GM18508 (cell line): Measurements from ENCODE around the gene TUBA4B.

ENCODE experiments used
- ATAC-seq: cut with Tn5 transposase; IDR thresholded peaks from one replicate; pipeline ENCODE4 v1.9.1; 2021; ENCODE audit warnings: moderate number of reproducible peaks; ENCODE audit not compliant: insufficient read depth, unreplicated experiment

The TUBA4B gene

DNA sequence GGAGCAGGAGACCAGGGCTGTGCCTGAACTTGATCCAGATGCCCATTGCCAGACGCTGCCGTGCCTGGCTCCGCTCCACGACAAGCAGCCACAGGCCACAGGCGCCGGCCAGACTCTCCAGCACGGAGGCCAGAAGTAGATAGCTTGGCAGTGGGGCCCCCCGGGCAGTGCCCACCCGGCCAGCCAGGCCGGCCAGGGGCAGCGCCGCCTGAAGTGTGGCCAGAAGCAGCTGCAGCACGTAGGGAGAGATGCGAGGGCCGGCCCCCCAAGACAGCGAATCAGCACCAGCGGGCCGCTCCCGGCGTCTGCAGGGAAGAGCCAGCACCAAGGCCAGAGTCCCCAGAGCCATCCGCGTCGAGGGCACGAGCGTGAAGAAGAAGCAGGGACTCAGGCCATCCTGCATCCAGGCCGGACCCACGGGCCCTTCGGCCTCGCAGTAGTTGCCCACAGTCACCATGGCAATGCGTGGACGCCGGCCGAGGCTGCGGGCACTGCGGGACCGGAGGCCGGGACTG is 34.8 kb upstream of the TUBA4B start:
- no peak for ATAC-seq

DNA sequence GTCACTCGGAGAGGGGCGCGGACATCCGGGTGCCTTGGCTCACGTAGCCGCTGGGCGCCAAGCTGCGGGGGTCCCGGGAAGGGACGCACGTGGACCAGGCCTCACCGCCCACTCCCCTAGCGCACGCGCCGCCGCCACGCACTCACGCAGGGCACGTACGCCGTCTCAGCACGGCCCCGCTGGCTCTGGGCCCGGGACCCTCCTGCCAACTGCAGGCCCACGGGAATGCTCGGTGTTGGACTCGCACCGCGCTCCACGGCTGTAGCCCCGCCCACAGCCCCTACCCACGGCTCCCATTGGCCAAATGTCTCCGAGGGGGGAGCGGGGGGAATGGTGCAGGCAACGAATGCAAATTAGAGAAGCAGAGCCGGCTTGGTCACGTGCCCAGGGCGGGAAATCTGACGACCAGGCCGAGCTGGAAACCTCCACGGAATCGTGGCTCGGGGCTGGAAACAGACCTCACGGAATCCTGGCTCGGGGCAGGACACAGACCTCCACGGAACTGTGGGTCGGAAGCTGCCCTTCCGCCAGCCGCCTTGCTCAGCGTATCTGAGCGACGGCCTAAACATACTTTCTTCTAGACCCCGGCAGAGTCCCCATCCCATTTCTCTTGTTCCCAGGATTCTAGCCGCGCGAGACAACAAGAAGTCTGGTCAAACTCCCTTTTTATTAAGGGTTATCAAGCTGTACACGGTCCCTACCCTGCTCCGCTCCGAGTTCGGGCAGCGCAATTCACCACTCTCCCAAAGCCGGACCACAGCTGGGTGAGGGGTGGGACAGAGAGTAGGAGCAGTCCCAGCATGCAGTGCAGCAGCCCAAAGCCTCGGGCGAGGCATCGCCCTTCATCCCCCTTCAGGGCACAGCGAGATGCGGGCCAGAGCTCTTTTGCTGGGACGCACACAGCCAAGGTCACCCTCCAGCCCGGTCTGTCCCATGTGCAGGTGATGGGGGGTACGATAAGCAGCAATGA is 34.0 kb upstream of the TUBA4B start, which contains the start of gene ABCB6:
TSS of gene ABCB6 (minus strand) at position 227 of the 970 bp plus-strand sequence. CDS start 285 bp downstream, outside the sequence.
- ATAC-seq: no peak

GRCh38 chr2:219219784-219220532 is 33.1 kb upstream of the TUBA4B start:
- ATAC-seq: no peak

DNA sequence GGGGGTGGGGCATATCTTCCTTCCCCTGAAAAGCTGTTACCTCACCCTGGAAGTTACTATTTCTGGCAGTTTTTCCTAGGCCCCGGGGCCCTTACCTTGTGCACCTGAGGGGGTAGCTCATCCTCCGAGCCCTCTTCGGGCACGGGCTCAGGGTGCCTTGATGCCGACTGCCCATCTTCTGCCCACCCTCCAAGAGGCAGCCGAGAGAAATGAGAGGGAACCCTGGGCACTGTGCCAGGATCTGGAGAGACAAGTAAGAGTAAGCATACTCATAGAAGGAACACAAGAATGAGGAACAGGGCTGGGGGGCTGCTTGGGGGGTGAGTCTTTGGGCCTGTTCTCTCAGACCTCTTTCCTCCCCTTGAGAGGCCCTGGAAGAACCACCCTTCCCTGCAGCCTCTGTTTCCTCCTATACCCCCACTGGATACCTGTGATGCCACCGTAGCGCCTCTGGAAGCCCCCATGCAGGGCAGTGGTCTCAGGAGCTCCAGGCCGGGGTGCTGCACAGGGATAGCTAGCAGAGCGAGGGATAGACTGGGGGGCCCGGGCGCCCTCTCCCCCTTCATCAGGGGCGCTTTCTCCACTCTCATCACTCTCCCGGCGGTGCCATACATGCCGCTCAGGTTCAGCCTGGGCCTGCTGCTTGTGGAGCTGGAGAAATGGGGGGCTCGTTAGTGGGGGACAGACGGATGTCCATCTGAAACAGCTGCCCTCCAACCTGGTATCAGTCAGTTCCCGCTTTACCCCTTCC is 32.2 kb upstream of the TUBA4B start:
- no peak for ATAC-seq

DNA sequence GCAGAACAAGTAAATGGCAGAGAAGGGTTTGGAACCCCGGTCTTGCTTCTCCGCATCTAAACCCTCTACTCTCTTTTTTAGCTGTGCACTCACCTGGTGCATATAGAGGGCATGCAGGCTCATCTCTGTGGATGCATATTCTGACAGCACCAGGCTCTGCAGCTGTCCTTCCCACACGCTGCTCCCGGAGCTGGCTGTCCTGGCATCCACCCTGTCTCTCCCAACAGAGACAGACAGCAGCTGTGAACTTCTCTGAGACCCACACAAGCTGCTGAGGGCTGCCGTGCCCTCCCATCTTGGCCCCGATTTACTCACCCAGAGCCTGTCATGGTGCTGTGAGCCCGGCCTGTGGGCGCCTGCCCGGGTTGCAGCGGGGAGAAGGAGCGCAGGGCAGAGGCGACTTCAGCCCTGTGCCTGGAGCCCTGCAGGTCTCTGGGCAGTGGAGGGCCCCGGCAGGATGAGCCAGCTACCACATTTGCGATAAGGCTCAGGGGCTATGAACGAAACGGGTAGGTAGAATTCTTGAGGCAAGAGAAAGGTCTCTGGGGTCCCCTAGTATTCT is 31.0 kb upstream of the TUBA4B start:
- no peak for ATAC-seq

DNA sequence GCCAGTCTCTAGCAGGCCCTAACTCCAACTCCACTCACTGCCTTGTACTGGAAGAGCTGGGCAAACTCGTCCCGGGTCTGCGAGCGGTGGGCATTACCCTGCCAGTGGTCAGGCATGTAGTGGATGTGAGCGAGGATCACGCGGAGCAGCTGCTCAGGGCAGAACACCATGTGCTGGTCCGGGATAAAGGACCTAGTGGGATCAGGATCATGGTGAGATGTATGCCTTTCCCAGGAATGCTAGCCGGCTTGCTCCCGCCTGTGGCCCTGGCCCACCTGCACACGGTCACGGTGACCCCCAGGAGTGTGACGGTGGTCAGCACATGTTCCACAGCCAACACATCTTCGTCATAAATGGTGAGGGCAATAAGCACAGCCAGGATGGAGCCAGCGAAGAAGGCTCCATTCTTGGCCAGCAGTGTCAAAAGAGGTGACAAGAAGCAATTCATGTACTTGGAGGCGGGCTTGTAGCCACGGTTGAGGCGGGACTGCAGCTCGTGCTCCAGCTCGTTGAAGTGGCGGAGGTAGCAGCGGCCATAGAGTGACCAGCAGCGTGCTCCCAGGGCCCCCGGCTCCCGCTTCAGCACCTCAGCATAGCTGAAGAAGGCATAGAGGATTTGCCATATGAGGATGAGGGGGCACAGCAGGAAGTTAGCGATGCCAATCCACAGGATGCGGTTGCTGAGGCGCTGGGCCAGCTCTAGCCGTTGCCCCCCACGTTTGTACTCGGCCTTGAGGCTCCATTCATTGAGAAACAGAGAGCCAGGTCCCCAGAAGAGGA is 29.0 kb upstream of the TUBA4B start:
- ATAC-seq: no peak

GRCh38 chr2:219225350-219225749 is 27.7 kb upstream of the TUBA4B start:
- no peak for ATAC-seq

- ATAC-seq: no peak
Measured at GRCh38 chr2:219228041-219228910, 24.8 kb upstream of the TUBA4B start.

DNA sequence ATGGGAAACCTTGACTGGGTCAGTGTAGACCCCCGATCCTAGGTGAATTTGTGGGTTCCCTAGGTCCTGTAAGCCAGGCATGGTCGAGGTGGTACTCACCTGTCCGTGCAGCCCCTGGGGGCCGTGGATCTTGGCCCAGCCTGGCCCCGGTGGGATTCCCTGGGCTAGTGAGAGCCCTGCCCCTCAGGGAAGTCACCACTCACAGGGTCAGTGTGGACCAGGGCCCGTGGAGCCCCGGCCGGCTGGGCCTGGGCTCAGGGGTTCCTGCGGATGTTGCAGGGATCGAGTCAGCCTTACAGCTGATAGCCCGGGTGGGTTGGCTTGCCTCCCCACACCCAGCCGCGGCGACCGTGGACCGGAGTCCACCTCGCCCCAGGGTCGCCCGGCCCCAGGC is 24.1 kb upstream of the TUBA4B start:
- no peak for ATAC-seq

GRCh38 chr2:219229305-219230058 is 23.6 kb upstream of the TUBA4B start, which contains the start of the genes ANKZF1 and ATG9A:
TSS of gene ANKZF1 (plus strand) at chr2:219229806. CDS start at chr2:219230258, 452 bp downstream.
TSS of gene ATG9A (minus strand) at chr2:219229636. CDS start at chr2:219228024, 1,612 bp downstream.
- peak; percentile 93 for ATAC-seq

GRCh38 chr2:219230059-219230540 is 22.9 kb upstream of the TUBA4B start:
- ATAC-seq: no peak

DNA sequence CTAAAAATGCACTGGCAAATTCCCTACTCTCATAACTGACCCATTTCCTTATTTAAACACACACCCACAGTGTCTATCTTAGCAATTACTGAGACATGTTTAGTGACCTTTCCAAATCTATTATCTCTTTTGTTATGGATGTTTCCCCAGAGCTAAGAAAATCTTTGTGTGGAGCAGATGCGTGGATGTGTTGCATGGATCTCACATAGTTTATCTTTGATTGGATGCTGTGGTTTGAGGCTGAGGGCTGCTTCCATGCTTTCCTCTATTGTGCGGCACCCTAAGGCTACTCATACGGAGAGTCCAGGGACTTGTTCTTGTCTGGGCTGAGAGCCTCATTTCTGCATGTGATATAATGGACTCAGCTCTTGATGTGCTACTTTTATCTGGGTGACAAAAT is 18.7 kb upstream of the TUBA4B start:
- ATAC-seq: no peak

GRCh38 chr2:219243291-219243761 is 9.7 kb upstream of the TUBA4B start:
- ATAC-seq: no peak

GRCh38 chr2:219244789-219245147 is 8.3 kb upstream of the TUBA4B start:
- ATAC-seq: no peak

DNA sequence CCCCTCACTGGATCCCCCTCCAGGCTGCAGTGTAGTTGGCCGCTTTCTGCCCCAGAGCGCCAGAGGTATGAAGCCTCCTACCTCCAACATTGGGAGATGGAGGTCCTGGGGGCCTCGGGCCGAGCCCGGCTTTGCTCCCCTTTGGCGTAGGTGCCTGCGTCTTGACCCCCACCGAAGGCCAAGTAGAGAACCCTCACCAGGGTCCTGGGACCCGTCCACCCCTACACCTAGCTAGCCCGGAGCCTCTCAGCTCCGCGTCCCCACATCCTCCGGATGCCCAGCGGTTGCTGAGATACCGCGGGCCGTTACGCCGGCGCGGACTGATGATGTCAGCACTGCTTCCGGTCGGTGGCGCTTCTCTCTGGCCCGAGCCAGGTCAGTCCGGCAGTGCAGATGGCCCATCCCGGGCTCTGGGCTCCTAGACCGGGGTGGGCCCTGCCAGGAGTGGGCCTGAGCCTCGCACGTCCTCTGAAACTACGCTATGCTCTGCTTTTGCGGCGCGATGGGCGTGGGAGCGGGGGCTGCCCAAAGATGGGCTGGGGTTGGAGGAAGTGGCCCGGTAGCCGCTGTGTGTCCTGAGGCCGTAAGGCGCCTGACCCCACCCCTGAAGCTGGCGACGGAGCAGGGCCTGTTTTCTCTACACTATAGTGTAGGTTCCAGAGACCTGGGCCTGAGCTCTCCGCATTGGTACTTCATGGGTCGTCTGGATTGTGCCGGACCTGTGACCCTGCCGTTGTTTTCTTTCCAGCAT is 7.7 kb upstream of the TUBA4B start, which contains the start of the genes GLB1L and STK16:
TSS of gene GLB1L (minus strand) at position 297 of the 751 bp plus-strand sequence. CDS start 1,871 bp downstream, outside the sequence.
TSS of gene STK16 (plus strand) at position 332 of the 751 bp plus-strand sequence. CDS start 521 bp downstream, outside the sequence.
- peak; percentile 41 for ATAC-seq

DNA sequence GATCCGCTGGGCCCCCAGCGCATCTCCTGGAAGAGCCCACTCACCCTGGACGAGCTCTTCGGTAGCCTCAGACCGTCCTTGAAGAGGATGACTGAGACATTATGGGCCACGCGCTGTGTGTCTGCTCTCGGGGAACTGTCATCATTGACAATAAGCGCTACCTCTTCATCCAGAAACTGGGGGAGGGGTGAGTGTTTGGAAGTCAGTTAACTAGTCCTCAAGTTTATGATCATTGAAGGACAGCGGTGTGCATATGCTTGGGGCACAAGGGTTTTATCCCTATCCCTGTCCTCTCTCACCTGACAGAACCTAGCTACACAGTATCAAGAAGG is 7.2 kb upstream of the TUBA4B start:
- no peak for ATAC-seq
